Left ventricle myocardium inferior (tissue), 1 donor: ENCODE results near the gene HMX2. TPM values are rescaled to one million over a fixed set of nuclear protein-coding genes. Genes with fewer than 3 reads are reported as not detected.

Experiments
- DNase-seq: peaks from one replicate; pipeline ENCODE4 v3.0.0-alpha.2; 2020
- H3K27ac ChIP-seq: fragments of 200-600 bp; replicated peaks from 2 replicates; pipeline ENCODE4 v1.8.0; 2021
- H3K27me3 ChIP-seq: fragments of 200-600 bp; 2 replicates; pipeline ENCODE4 v1.8.0; 2021; ENCODE audit warnings: low read depth
- H3K36me3 ChIP-seq: fragments of 200-600 bp; 2 replicates; pipeline ENCODE4 v1.8.0; 2021
- H3K4me1 ChIP-seq: fragments of 200-600 bp; 2 replicates; pipeline ENCODE4 v1.8.0; 2021
- H3K4me3 ChIP-seq: fragments of 200-600 bp; 2 replicates; pipeline ENCODE4 v1.8.0; 2021; ENCODE audit warnings: mild to moderate bottlenecking, moderate library complexity
- H3K9me3 ChIP-seq: fragments of 200-600 bp; replicated peaks from 2 replicates; pipeline ENCODE4 v1.8.0; 2021
- intact Hi-C: fragments of 100-400 bp; cut with micrococcal nuclease; formaldehyde crosslinking; loops from one replicate; pipeline ENCODE4 v1.11.0; 2022
- total RNA-seq: library from RNA; stranded (reverse); fragmentation: NEBNext Ultra II Directional; extraction: Animal tissue kit (Norgen Biotek cat#: 25700); gene quantifications from one replicate; pipeline ENCODE4 v1.2.1, GENCODE V29; 2021
- TF ChIP-seq, protein P1 (sequence below): fragments of 200-600 bp; IDR thresholded peaks from 2 replicates; pipeline ENCODE4 v1.8.0; 2021; ENCODE audit warnings: antibody characterized with exemption, mild to moderate bottlenecking, borderline replicate concordance
- donor health status: DM: no; HTN: yes; CAD: no; lungs with severe emphysema.

Gene HMX2
- total RNA-seq, 1 donor from 2014 or later: not detected

DNA sequence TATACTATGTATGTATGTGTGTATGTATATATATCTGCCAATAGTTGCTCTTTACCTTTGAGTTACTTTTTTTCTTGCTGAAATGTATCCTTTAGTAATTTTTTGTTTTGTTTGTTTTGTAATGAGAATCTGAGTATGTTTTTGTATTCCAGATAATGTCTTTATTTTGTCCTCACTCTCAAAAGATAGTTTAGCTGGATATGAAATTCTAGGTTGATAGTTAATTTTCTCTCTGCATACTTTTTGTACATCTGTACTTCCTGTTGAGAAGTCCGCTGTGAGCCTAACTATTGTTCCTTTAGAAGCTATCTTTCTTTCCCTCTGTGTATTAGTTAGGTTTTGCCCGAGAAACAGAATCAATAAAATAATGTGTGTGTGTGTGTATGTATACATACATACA is 35.8 kb downstream of the HMX2 start:
- intact Hi-C loops: no loop called here
- Histone ChIP-seq H3K4me1 (no peaks in the 10 kb centered on the region), H3K4me3 (no peak overlapping the region), H3K36me3 (peaks cover 29% of the 10 kb centered on the region), H3K27ac (no peak overlapping the region), H3K9me3 (peaks cover 27% of the 10 kb centered on the region), H3K27me3 (no peaks in the 10 kb centered on the region)
- TF ChIP-seq, protein P1, sequence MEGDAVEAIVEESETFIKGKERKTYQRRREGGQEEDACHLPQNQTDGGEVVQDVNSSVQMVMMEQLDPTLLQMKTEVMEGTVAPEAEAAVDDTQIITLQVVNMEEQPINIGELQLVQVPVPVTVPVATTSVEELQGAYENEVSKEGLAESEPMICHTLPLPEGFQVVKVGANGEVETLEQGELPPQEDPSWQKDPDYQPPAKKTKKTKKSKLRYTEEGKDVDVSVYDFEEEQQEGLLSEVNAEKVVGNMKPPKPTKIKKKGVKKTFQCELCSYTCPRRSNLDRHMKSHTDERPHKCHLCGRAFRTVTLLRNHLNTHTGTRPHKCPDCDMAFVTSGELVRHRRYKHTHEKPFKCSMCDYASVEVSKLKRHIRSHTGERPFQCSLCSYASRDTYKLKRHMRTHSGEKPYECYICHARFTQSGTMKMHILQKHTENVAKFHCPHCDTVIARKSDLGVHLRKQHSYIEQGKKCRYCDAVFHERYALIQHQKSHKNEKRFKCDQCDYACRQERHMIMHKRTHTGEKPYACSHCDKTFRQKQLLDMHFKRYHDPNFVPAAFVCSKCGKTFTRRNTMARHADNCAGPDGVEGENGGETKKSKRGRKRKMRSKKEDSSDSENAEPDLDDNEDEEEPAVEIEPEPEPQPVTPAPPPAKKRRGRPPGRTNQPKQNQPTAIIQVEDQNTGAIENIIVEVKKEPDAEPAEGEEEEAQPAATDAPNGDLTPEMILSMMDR: no peak
- no peak for DNase-seq

- intact Hi-C loops: no loop called here
- Histone ChIP-seq H3K9me3 (peaks cover 21% of the 10 kb centered on the region), H3K27ac (no peak overlapping the region), H3K36me3 (peaks cover 31% of the 10 kb centered on the region), H3K4me1 (no peaks in the 10 kb centered on the region), H3K4me3 (no peak overlapping the region), H3K27me3 (no peaks in the 10 kb centered on the region)
- TF ChIP-seq, protein P1: no peak
- no peak for DNase-seq
Measured at GRCh38 chr10:123187781-123188180, 39.8 kb downstream of the HMX2 start.

DNA sequence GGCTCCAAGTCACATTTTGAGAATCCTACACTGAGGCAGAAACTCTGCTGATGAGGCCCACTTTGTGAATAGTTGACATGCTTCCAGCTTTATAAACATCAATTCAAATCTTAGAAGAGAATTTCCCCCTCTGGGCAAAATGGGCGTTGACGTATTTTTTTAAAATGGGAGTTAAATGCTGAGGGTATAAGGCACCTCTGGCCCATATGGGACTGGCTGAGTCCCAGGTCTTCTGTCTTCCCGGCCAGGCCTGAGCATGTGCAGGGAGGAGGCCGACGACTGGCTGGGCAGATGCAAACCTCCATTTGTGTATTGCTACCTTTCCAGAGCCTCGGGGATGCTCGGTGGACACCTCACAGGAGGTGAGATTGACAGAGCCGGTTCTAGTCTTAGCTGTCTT is 44.0 kb downstream of the HMX2 start:
- H3K27me3 ChIP-seq: no peaks in the 10 kb centered on the region
- H3K4me1 ChIP-seq: no peaks in the 10 kb centered on the region
- H3K9me3 ChIP-seq: no peaks in the 10 kb centered on the region
- TF ChIP-seq, protein P1: no peak
- H3K4me3 ChIP-seq: no peak overlapping the region
- no peak overlapping the region for H3K27ac ChIP-seq
- DNase-seq: no peak
- peaks cover 4% of the 10 kb centered on the region for H3K36me3 ChIP-seq
- intact Hi-C loops: no loop called here

DNA sequence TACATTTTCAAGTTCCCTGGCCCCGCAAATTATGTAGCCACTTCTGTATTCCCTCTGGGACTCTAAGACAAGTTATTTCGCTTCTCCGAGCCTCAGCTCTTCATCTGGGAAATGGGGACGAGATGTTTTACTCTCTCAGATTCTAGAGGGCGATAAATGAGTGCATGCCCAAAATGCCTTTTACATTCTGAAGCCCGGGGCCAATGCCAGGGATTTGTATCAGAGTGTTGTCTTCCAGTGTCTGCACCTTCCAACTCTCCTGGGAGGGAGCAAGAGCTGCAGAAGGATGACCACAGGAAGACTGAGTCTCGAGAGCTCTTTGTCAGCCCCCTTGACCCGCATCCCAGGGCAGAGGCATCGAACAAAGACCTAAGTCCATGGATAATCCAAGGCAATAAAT is 46.1 kb downstream of the HMX2 start:
- peaks cover 3% of the 10 kb centered on the region for H3K36me3 ChIP-seq
- intact Hi-C loops: no loop called here
- no peaks in the 10 kb centered on the region for H3K4me1 ChIP-seq
- no peak overlapping the region for H3K4me3 ChIP-seq
- no peak for DNase-seq
- TF ChIP-seq, protein P1: no peak
- no peaks in the 10 kb centered on the region for H3K27me3 ChIP-seq
- no peaks in the 10 kb centered on the region for H3K9me3 ChIP-seq
- no peak overlapping the region for H3K27ac ChIP-seq

Other genes with a start within 250 kb of the HMX2 start
- gene FAM24A, start 237.5 kb upstream of the HMX2 start, total RNA-seq: not detected
- gene C10orf88, start 193.9 kb upstream of the HMX2 start, total RNA-seq: 5.6 TPM
- gene PSTK, start 167.7 kb upstream of the HMX2 start, total RNA-seq: 2.1 TPM
- gene IKZF5, start 139.3 kb upstream of the HMX2 start, total RNA-seq: 12.9 TPM
- gene ACADSB, start 139.1 kb upstream of the HMX2 start, total RNA-seq: 109 TPM
- gene HMX3, start 12.2 kb upstream of the HMX2 start, total RNA-seq: not detected
- 33.5 TPM for gene BUB3, start 6.3 kb downstream of the HMX2 start, total RNA-seq